T-cell (primary cell): ENCODE measurements around the gene PPDPF. TPM values are rescaled to one million over a fixed set of nuclear protein-coding genes. Genes with fewer than 3 reads are reported as not detected.

Experiments used
- ATAC-seq, 4 experiments: fragments of 200-7000 bp in 3 of 4; fragments of 150-1000 bp in 1 of 4; cut with Tn5 transposase; replicated peaks in 1 of 4; 1 replicate in 3 of 4; 2 replicates in 1 of 4; pipeline ENCODE4 v1.10.0; 2021; ENCODE audit warnings: moderate library complexity in 3 of 4, mild to moderate bottlenecking in 2 of 4, moderate number of reproducible peaks in 1 of 4
- CTCF ChIA-PET, 2 donors: fragments of 300-600 bp; sonication (Branson Sonifier 250); formaldehyde crosslinking; loops; one replicate each; lab custom pipeline; 2022; ENCODE audit warnings: antibody characterized with exemption in 2 of 2; lab: Charles Lee
- POLR2A ChIA-PET, 2 donors: fragments of 300-600 bp; sonication (Branson Sonifier 250); formaldehyde crosslinking; loops; one replicate each; lab custom pipeline; 2022; ENCODE audit warnings: antibody characterized with exemption in 2 of 2; lab: Charles Lee
- DNase-seq, 35 experiments: peaks; one replicate each; pipeline versions ENCODE4 v3.0.0 to v3.0.0-alpha.2; 2013 to 2023
- H3K27ac ChIP-seq: one replicate; pipeline ENCODE4 v1.5.1; 2013; ENCODE audit warnings: low read length
- H3K27me3 ChIP-seq, 2 experiments: replicated peaks in 1 of 2; 1 replicate in 1 of 2; 2 replicates in 1 of 2; pipeline versions ENCODE4 v1.6.1 to v1.7.0; 2013; ENCODE audit warnings: low read length in 1 of 2, mixed read lengths in 1 of 2; ENCODE audit not compliant: control insufficient read depth in 2 of 2, insufficient read depth in 2 of 2; ENCODE audit errors: extremely low read depth in 1 of 2
- H3K36me3 ChIP-seq, 2 donors: 1 replicate in 1 of 2; 2 replicates in 1 of 2; pipeline versions ENCODE4 v1.6.1 to v1.7.0; 2013; ENCODE audit warnings: low read length in 1 of 2; ENCODE audit not compliant: control insufficient read depth in 2 of 2, insufficient read depth in 1 of 2; ENCODE audit errors: extremely low read depth in 1 of 2
- H3K4me1 ChIP-seq, 2 experiments: 1 replicate in 1 of 2; 2 replicates in 1 of 2; pipeline versions ENCODE4 v1.6.1 to v1.7.0; 2013; ENCODE audit warnings: low read length in 2 of 2, mixed read lengths in 1 of 2; ENCODE audit not compliant: insufficient read depth in 2 of 2, control insufficient read depth in 1 of 2; ENCODE audit errors: extremely low read depth in 1 of 2
- H3K4me3 ChIP-seq, 2 donors: 1 replicate in 1 of 2; 2 replicates in 1 of 2; pipeline versions ENCODE4 v1.5.1 to v1.7.0; 2013; ENCODE audit warnings: mild to moderate bottlenecking in 2 of 2, low read length in 1 of 2, moderate library complexity in 1 of 2; ENCODE audit not compliant: control insufficient read depth in 1 of 2; ENCODE audit errors: extremely low read depth in 1 of 2
- H3K9me3 ChIP-seq: 2 replicates; pipeline ENCODE4 v1.7.0; 2013
- H3K27ac Mint-ChIP-seq, 2 donors: one replicate each; pipeline ENCODE4 v1.8.0; 2020 to 2021; ENCODE audit warnings: mild to moderate bottlenecking in 2 of 2, mixed read lengths in 2 of 2
- H3K27me3 Mint-ChIP-seq, 2 donors: one replicate each; pipeline ENCODE4 v1.8.0; 2021 to 2022; ENCODE audit warnings: mixed read lengths in 2 of 2
- H3K36me3 Mint-ChIP-seq: one replicate; pipeline ENCODE4 v1.8.0; 2021; ENCODE audit warnings: mixed read lengths
- H3K4me1 Mint-ChIP-seq, 3 donors: one replicate each; pipeline ENCODE4 v1.8.0; 2020 to 2022; ENCODE audit warnings: mixed read lengths in 3 of 3, mild to moderate bottlenecking in 1 of 3
- H3K4me3 Mint-ChIP-seq, 3 donors: one replicate each; pipeline ENCODE4 v1.8.0; 2020 to 2022; ENCODE audit warnings: mild to moderate bottlenecking in 3 of 3, mixed read lengths in 3 of 3, moderate library complexity in 3 of 3
- H3K9me3 Mint-ChIP-seq, 3 donors: one replicate each; pipeline ENCODE4 v1.8.0; 2020 to 2022; ENCODE audit warnings: mixed read lengths in 3 of 3
- WGBS: methylation state at CpG from one replicate; pipeline ENCODE4 v1.1.5; 2013; ENCODE audit warnings: missing lambda C conversion rate; ENCODE audit not compliant: insufficient coverage; 5-methylcytosine and 5-hydroxymethylcytosine counted together
- total RNA-seq, 35 experiments: library from RNA in 6 of 35; stranded (reverse) in 6 of 35; fragments of 120-200 nt in 1 of 35; gene quantifications; one replicate each; pipeline versions ENCODE4 v1.2.1 to v1.2.4 and lab custom pipeline; 2013 to 2026

The PPDPF gene
- total RNA-seq, 5 donors from 2014 or later (not counting 1 experiment from before 2014, with no cell fraction given), result 147 to 320 (median 300) TPM

DNA sequence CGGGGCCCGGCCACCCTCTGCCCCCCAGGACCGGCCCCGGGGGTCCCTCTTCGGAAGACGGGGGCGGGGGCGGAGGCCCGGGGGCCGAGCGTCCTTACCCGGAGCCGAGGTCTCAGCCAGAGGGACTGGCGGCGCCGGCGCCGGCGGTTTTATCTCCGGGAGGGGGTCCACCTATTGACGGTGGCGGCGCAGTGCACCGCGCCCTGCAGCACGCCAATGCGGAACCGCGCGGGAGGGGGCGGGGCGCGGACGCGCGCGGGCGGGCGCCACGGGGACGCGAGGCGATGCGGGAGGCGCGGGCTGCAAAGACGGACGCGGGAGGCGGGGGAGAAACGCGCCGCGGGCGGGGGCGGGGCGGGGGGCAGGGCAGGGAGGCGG lies 21.6 kb upstream of the PPDPF start, which contains the start of gene EEF1A2:
EEF1A2 (minus strand) TSS at position 124 of the 378 bp plus-strand sequence. CDS start 1,320 bp downstream, outside the sequence.
- H3K4me1 ChIP-seq, result peaks cover 0 to 29% of the 10 kb centered on the region in 2 experiments
- Mint-ChIP-seq H3K27me3 (peaks cover 0 to 20% of the 10 kb centered on the region in 2 donors), H3K9me3 (peaks cover 0 to under 1% (median under 1%) of the 10 kb centered on the region in 3 donors), H3K27ac (no peak within 1 kb of the TSS), H3K4me1 (peaks cover 0 to 8% (median 4%) of the 10 kb centered on the region in 3 donors), H3K36me3 (no peaks in the 10 kb centered on the region), H3K4me3 (peak within 1 kb of the TSS; percentile 24 to 52 (median 39))
- CTCF ChIA-PET, result no interaction called here
- H3K36me3 ChIP-seq, result no peaks in the 10 kb centered on the region
- H3K27ac ChIP-seq, result no peak within 1 kb of the TSS
- WGBS, result 1% methylated on average over 44 of the region's 58 CpGs
- POLR2A ChIA-PET, result no interaction called here
- peak; percentile 77 to 84 (median 79) for ATAC-seq
- H3K4me3 ChIP-seq, result peak within 1 kb of the TSS; percentile 4 to 30
- no peaks in the 10 kb centered on the region for H3K9me3 ChIP-seq
- DNase-seq, result peak in 31 of 35 experiments; percentile 22 to 81 (median 48)
- peaks cover 0 to 77% of the 10 kb centered on the region in 2 experiments for H3K27me3 ChIP-seq

DNA sequence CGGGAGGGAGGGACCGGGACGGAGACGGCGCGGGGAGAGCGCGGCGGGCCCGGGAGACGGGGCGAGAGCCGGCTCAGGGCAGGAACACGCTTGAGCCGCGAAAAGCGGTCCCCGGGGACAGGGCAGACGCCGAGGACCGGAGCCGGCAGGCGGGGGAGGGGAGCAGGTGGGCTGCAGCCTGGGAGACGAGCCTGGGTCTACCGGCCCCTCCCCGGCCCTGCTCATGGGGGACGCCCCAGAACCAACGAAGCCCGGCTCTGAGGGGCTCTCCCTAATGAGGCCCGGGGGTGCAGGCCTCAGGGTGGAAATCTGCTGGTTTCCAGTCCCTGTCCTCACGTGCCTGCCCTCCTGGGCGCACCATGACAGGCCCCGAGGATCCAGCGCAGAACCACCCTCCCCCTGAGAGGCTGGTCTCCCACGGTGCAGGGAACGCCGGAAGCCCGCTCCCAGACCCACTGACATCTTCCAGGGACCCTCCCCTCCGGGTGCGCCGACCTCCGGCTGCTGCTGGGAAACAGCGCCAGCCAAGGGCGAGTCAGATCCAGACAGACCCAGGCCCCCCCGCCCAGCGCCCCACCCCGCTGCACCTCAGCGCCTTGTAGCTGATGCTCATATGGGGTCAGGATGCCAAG lies 21.1 kb upstream of the PPDPF start:
- H3K4me3 ChIP-seq, result peak overlapping the region; percentile 4 to 30
- ATAC-seq, result peak; percentile 9 to 33 (median 16)
- no peak for DNase-seq
- H3K27me3 ChIP-seq, result peaks cover 0 to 76% of the 10 kb centered on the region in 2 experiments
- CTCF ChIA-PET, result no interaction called here
- POLR2A ChIA-PET, result no interaction called here
- Mint-ChIP-seq H3K27me3 (peaks cover 0 to 20% of the 10 kb centered on the region in 2 donors), H3K9me3 (peaks cover 0 to 4% (median 3%) of the 10 kb centered on the region in 3 donors), H3K27ac (no peak overlapping the region), H3K4me1 (peaks cover 0 to 8% (median 4%) of the 10 kb centered on the region in 3 donors), H3K4me3 (peak overlapping the region; percentile 24 to 45 (median 39)), H3K36me3 (no peaks in the 10 kb centered on the region)
- H3K9me3 ChIP-seq, result no peaks in the 10 kb centered on the region
- no peak overlapping the region for H3K27ac ChIP-seq
- WGBS, result 18% methylated on average over 44 of the region's 48 CpGs
- H3K4me1 ChIP-seq, result peaks cover 0 to 29% of the 10 kb centered on the region in 2 experiments
- H3K36me3 ChIP-seq, result no peaks in the 10 kb centered on the region

DNA sequence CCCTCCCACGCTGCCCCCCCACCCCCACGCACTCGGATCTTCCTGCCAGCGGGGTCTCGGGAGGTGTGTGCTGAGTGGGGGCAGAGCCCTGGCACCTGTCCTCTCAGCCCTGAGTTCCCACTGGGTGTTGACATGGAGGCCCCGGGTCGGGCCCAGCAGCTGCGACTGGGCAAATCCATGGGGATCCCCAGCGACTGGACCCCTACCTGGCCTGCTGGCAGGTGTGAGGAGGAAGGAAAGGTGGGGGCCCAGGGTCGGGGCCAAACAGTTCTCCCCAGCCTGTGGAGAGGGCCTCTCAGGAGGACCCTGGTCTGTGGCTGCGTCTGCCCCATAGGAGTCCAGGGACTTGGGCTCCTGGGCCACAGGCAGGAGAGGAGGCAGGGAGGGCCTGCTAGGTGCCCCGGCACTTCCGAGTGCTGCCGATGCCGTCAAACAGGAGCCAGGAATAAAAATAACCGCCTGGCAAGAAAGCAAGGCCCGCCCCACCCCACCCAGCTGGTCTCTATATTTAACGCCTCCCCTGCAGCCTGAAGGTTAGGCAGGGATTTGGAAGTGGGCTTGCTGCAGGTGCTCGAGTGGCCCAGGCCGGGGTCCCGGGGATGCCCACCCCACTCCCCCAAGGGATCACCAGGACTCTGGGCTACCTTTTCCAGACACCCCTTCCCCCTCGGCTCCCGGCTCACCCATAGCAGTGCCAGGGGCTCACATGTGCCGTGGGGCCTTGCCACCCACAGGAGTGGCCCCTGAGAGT lies 20.2 kb upstream of the PPDPF start:
- Mint-ChIP-seq H3K27ac (no peak overlapping the region), H3K4me3 (peak overlapping the region in 1 of 3 donors; percentile 42), H3K36me3 (peaks cover 5% of the 10 kb centered on the region), H3K9me3 (peaks cover 3 to 10% (median 10%) of the 10 kb centered on the region in 3 donors), H3K27me3 (peaks cover 7 to 26% of the 10 kb centered on the region in 2 donors), H3K4me1 (peaks cover 0 to 8% (median 4%) of the 10 kb centered on the region in 3 donors)
- H3K36me3 ChIP-seq, result no peaks in the 10 kb centered on the region
- no peaks in the 10 kb centered on the region for H3K9me3 ChIP-seq
- no peak overlapping the region for H3K27ac ChIP-seq
- POLR2A ChIA-PET, result no interaction called here
- ATAC-seq (no peak), DNase-seq (no peak)
- 89% methylated on average over 11 of the region's 24 CpGs for WGBS
- H3K4me3 ChIP-seq, result no peak overlapping the region
- peaks cover 0 to 80% of the 10 kb centered on the region in 2 experiments for H3K27me3 ChIP-seq
- H3K4me1 ChIP-seq, result peaks cover 0 to 29% of the 10 kb centered on the region in 2 experiments
- CTCF ChIA-PET, result interaction anchor here in 1 of 2 donors (0.6 kb wide), 1 partner anchor 12 kb away, joined by 6 read pairs; no protein-coding TSS in a partner anchor

GRCh38 chr20:63500902-63501817 lies 19.4 kb upstream of the PPDPF start:
- Mint-ChIP-seq H3K4me3 (peak overlapping the region in 2 of 3 donors; percentile 39 to 42), H3K27ac (no peak overlapping the region), H3K27me3 (peaks cover 7 to 26% of the 10 kb centered on the region in 2 donors), H3K9me3 (peaks cover 3 to 10% (median 10%) of the 10 kb centered on the region in 3 donors), H3K4me1 (peaks cover 0 to 7% (median 4%) of the 10 kb centered on the region in 3 donors), H3K36me3 (peaks cover 5% of the 10 kb centered on the region)
- Histone ChIP-seq H3K27ac (no peak overlapping the region), H3K4me1 (peaks cover 0 to 25% of the 10 kb centered on the region in 2 experiments), H3K9me3 (no peaks in the 10 kb centered on the region), H3K27me3 (peaks cover 0 to 79% of the 10 kb centered on the region in 2 experiments), H3K4me3 (no peak overlapping the region), H3K36me3 (no peaks in the 10 kb centered on the region)
- WGBS, result 84% methylated on average over 25 of the region's 27 CpGs
- DNase-seq, result no peak
- CTCF ChIA-PET, result interaction anchor here in 1 of 2 donors (0.6 kb wide), 1 partner anchor 13 kb away, joined by 6 read pairs; no protein-coding TSS in a partner anchor
- ATAC-seq, result no peak
- POLR2A ChIA-PET, result no interaction called here

DNA sequence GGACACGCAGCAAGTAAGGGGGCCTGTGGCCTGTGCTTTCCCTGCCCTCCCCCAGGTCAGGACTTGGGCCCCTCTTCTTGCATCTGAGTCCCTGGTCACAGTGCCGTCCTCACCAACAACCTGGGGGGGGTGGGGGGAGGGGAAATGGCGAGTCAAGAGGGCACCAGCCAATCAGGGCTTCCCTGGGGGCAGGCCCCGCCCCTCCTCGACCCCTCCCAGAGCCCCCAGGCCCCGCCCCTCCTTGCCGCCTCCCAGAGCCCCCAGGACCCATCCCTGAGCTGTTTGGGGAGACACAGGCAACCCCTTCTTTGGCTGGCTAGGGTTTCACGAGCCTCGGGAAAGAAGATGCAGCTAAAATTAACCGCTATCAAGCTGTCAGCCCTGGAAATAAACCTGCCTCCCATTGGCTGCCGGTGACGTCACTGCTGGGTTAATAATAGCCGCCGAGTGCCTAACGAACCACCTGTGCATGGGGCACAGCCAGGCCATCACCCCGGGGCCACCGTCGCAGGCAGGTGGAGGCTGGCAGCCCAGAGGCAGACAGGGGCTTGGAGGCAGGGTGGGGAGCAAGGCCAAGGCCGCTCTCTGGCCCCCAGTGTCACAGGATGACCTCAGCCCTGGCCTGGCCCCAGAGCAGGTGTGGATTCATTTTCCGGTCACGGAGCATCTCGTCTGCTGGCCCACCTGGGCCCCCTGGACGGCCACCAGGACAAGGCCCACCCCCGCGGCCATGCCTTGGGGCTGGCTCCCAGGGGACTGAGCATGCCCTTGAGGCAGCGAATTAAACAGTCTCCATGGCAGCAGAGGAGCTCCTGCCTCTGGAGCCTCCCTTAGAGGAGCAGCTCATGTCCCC lies 18.5 kb upstream of the PPDPF start:
- H3K27ac Mint-ChIP-seq, result no peak overlapping the region
- ChIA-PET POLR2A (no interaction called here), CTCF (no interaction called here)
- Histone ChIP-seq H3K4me1 (peaks cover 0 to 18% of the 10 kb centered on the region in 2 experiments), H3K36me3 (no peaks in the 10 kb centered on the region), H3K27ac (no peak overlapping the region), H3K4me3 (no peak overlapping the region), H3K9me3 (no peaks in the 10 kb centered on the region), H3K27me3 (peaks cover 0 to 78% of the 10 kb centered on the region in 2 experiments)
- no peak overlapping the region for H3K4me3 Mint-ChIP-seq
- H3K36me3 Mint-ChIP-seq, result peaks cover 5% of the 10 kb centered on the region
- 57% methylated on average over 21 of the region's 26 CpGs for WGBS
- H3K27me3 Mint-ChIP-seq, result peaks cover 11 to 26% of the 10 kb centered on the region in 2 donors
- peaks cover 0 to 3% (median 0%) of the 10 kb centered on the region in 3 donors for H3K4me1 Mint-ChIP-seq
- no peak for DNase-seq
- peaks cover 3 to 10% (median 10%) of the 10 kb centered on the region in 3 donors for H3K9me3 Mint-ChIP-seq
- ATAC-seq, result no peak
